HL-60 (cell line): ENCODE data around the gene BEST1.

Source experiments
- GABPA ChIP-seq: IDR thresholded peaks from 2 replicates; pipeline ENCODE4 v1.6.1; 2012; ENCODE audit warnings: low read depth
- TF ChIP-seq, protein P1 (sequence below): IDR thresholded peaks from one replicate; pipeline ENCODE4 v1.5.1; 2011; ENCODE audit warnings: low read length, control low read depth, inconsistent platforms; ENCODE audit not compliant: insufficient read depth
- TF ChIP-seq, protein P2 (sequence below): IDR thresholded peaks from 2 replicates; pipeline ENCODE4 v1.6.1; 2012; ENCODE audit warnings: low read depth; ENCODE audit not compliant: insufficient replicate concordance

DNA sequence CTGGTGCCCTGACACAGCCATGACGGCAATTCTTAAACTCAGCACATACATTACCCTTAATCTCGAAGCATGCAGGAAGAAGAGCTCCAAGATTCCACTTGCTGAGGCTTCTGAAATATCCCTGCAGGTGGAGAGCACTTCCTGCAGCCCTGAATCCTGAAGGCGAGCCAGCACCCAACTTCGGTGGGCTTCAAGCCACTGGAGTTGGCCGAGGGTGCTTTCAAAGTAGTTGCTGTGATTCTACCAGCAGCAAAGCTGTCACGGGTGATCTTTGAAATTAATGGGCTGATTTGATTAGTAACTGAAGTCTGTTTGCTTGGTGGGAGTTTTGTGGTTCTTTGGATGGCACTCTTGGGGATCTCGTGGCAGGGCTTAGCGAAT lies 26.3 kb downstream of the BEST1 start:
- TF ChIP-seq, protein P1, sequence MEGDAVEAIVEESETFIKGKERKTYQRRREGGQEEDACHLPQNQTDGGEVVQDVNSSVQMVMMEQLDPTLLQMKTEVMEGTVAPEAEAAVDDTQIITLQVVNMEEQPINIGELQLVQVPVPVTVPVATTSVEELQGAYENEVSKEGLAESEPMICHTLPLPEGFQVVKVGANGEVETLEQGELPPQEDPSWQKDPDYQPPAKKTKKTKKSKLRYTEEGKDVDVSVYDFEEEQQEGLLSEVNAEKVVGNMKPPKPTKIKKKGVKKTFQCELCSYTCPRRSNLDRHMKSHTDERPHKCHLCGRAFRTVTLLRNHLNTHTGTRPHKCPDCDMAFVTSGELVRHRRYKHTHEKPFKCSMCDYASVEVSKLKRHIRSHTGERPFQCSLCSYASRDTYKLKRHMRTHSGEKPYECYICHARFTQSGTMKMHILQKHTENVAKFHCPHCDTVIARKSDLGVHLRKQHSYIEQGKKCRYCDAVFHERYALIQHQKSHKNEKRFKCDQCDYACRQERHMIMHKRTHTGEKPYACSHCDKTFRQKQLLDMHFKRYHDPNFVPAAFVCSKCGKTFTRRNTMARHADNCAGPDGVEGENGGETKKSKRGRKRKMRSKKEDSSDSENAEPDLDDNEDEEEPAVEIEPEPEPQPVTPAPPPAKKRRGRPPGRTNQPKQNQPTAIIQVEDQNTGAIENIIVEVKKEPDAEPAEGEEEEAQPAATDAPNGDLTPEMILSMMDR: no peak
- TF ChIP-seq, protein P2, sequence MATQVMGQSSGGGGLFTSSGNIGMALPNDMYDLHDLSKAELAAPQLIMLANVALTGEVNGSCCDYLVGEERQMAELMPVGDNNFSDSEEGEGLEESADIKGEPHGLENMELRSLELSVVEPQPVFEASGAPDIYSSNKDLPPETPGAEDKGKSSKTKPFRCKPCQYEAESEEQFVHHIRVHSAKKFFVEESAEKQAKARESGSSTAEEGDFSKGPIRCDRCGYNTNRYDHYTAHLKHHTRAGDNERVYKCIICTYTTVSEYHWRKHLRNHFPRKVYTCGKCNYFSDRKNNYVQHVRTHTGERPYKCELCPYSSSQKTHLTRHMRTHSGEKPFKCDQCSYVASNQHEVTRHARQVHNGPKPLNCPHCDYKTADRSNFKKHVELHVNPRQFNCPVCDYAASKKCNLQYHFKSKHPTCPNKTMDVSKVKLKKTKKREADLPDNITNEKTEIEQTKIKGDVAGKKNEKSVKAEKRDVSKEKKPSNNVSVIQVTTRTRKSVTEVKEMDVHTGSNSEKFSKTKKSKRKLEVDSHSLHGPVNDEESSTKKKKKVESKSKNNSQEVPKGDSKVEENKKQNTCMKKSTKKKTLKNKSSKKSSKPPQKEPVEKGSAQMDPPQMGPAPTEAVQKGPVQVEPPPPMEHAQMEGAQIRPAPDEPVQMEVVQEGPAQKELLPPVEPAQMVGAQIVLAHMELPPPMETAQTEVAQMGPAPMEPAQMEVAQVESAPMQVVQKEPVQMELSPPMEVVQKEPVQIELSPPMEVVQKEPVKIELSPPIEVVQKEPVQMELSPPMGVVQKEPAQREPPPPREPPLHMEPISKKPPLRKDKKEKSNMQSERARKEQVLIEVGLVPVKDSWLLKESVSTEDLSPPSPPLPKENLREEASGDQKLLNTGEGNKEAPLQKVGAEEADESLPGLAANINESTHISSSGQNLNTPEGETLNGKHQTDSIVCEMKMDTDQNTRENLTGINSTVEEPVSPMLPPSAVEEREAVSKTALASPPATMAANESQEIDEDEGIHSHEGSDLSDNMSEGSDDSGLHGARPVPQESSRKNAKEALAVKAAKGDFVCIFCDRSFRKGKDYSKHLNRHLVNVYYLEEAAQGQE: no peak
- no peak for TF ChIP-seq GABPA
